ENCODE measurements around the gene KLF16. TPM values are rescaled to one million over a fixed set of nuclear protein-coding genes. Genes with fewer than 3 reads are reported as not detected.

Gene KLF16
- total RNA-seq, 1 donor from 2014 or later, result 13.2 TPM

DNA sequence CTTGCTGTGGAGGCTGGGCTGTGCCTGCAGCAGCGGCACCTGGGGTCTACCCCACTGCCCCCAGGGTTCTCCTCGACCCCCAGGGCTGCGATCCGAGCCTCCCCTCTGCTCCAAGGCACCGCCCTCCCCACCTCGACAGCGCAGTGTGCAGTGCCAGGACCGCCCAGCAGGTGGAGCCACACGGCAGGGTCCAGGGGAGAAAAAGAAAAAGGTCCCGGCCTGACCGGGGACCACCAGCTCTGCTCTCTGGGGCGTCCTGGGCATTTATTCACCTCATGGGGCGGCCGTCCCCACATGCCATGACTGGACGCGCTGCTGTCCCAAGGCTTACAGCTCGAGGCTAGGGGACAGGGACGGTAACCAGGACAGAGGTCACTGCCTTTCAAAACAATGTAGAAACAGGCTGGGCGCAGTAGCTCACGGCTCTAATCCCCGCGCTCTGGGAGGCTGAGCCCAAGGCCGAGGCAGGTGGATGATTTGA lies 25.7 kb downstream of the KLF16 start:
- Mint-ChIP-seq H3K27ac (no peak overlapping the region), H3K4me3 (ENCODE audit: low read depth) (no peak overlapping the region), H3K9me3 (ENCODE audit: low read depth) (no peaks in the 10 kb centered on the region), H3K4me1 (ENCODE audit: low read depth) (no peaks in the 10 kb centered on the region), H3K27me3 (no peaks in the 10 kb centered on the region), H3K36me3 (ENCODE audit: insufficient read depth) (no peaks in the 10 kb centered on the region)
- TF ChIP-seq, protein P1, sequence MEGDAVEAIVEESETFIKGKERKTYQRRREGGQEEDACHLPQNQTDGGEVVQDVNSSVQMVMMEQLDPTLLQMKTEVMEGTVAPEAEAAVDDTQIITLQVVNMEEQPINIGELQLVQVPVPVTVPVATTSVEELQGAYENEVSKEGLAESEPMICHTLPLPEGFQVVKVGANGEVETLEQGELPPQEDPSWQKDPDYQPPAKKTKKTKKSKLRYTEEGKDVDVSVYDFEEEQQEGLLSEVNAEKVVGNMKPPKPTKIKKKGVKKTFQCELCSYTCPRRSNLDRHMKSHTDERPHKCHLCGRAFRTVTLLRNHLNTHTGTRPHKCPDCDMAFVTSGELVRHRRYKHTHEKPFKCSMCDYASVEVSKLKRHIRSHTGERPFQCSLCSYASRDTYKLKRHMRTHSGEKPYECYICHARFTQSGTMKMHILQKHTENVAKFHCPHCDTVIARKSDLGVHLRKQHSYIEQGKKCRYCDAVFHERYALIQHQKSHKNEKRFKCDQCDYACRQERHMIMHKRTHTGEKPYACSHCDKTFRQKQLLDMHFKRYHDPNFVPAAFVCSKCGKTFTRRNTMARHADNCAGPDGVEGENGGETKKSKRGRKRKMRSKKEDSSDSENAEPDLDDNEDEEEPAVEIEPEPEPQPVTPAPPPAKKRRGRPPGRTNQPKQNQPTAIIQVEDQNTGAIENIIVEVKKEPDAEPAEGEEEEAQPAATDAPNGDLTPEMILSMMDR (IDR thresholded peaks at IDR 0.05; ENCODE audit: unreplicated experiment), result peak; percentile 93
- peak; percentile 74 for DNase-seq (ENCODE audit: low spot score, unreplicated experiment)

DNA sequence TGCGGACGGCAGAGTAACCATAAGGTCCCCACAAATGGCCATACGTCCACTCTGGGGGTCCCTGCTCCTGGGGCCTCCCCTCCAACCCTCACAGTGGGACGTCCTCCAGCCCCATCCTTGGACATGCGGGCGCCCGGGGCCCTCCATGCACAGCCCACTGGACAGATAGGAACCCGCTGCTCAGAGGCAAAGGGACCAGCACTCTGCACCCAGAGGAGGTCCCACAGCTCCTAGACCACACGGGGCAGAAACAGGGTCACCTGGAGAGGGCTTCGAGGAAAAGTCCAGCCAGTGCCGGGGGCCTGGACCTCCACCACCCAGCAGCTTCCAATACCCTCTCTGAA lies 26.2 kb downstream of the KLF16 start:
- Mint-ChIP-seq H3K27ac (no peak overlapping the region), H3K4me1 (ENCODE audit: low read depth) (no peaks in the 10 kb centered on the region), H3K27me3 (no peaks in the 10 kb centered on the region), H3K36me3 (ENCODE audit: insufficient read depth) (no peaks in the 10 kb centered on the region), H3K9me3 (ENCODE audit: low read depth) (no peaks in the 10 kb centered on the region), H3K4me3 (ENCODE audit: low read depth) (no peak overlapping the region)
- TF ChIP-seq, protein P1 (IDR thresholded peaks at IDR 0.05; ENCODE audit: unreplicated experiment), result no peak
- DNase-seq (ENCODE audit: low spot score, unreplicated experiment), result no peak

DNA sequence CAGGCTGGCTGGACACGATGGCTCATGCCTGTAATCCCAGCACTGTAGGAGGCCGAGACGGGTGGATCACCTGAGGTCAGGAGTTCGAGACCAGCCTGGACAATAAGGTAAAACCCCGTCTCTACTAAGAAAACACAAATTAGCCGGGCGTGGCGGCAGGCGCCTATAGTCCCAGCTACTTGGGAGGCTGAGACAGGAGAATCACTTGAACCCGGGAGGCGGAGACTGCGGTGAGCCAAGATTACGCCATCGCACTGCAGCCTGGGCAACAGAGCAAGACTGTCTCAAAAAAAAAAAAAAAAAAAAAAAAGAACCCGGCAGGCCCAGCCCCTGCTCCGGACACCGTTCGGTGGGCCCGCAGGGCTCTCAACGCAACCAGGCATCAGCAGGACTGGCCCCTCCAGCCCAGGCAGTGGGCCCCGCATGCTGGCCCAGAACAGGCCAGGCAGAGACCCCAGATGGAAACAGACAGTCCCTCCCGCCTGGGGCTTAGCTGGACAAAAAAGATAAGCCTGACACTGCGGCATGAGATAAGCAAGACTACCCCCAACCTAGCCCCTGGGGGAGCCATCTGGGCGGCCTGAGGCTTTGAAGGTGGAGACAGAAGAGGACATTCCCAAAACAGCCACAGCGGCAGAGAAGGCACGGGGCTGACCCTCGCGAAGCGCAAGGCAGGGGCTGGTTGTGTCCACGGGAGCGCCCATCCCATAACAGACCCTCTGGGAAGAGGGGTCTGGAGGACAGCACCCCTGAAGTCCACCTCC lies 26.7 kb downstream of the KLF16 start:
- Mint-ChIP-seq H3K36me3 (ENCODE audit: insufficient read depth) (no peaks in the 10 kb centered on the region), H3K27ac (no peak overlapping the region), H3K4me3 (ENCODE audit: low read depth) (no peak overlapping the region), H3K9me3 (ENCODE audit: low read depth) (no peaks in the 10 kb centered on the region), H3K27me3 (no peaks in the 10 kb centered on the region), H3K4me1 (ENCODE audit: low read depth) (no peaks in the 10 kb centered on the region)
- TF ChIP-seq, protein P1 (IDR thresholded peaks at IDR 0.05; ENCODE audit: unreplicated experiment), result no peak
- DNase-seq (ENCODE audit: low spot score, unreplicated experiment), result no peak

DNA sequence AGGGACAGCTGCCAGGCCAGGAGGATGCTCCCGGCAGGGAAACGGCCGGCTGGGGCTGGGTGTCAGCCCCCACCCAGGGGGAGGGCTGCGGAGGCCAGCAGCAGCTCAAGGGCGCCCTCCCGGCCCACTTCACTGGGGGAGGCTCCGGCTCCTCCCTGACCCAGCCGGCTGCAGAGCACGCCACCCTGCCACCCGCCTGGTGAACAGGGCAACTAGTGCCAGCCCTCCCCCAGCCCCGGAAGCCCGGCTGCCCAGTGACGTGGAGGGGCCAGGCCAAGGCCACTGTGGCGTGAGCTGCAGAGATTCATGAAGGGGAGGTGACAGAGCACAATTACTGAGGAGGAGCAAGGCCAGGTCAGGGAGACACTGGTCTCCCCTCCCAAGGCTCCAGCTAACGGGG lies 29.8 kb downstream of the KLF16 start:
- Mint-ChIP-seq H3K27ac (peak overlapping the region; percentile 76), H3K4me1 (ENCODE audit: low read depth) (no peaks in the 10 kb centered on the region), H3K36me3 (ENCODE audit: insufficient read depth) (peaks cover 1% of the 10 kb centered on the region), H3K4me3 (ENCODE audit: low read depth) (no peak overlapping the region), H3K9me3 (ENCODE audit: low read depth) (no peaks in the 10 kb centered on the region), H3K27me3 (no peaks in the 10 kb centered on the region)
- TF ChIP-seq, protein P1 (IDR thresholded peaks at IDR 0.05; ENCODE audit: unreplicated experiment), result no peak
- no peak for DNase-seq (ENCODE audit: low spot score, unreplicated experiment)

DNA sequence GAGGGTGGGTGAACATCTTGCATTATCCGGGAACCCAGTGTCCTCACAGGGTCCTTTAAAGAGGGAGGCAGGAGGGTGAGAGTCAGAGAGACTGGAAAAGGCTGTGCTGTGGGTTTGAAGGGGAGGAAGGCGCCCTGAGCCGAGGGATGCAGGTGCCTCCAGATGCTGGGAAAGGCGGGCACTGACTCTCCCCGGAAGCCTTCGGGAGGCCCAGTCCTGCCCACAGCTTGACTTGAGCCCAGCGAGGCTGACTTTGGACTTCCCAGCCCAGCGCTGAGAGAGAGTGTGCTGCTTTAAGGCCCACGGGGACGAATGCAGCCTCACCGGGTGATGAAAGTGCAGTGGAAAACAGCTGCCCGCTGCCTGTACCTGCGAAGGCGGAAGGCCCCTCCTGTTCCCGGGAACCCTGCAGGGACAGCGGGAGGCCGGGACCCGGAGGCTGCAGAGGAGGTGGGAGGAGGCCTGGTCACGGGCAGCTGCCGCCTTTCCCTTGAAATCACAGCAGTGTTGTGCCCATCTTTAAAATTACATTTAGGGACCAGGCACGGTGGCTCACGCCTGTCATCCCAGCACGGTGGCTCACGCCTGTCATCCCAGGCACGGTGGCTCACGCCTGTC lies 31.2 kb downstream of the KLF16 start:
- TF ChIP-seq, protein P1 (IDR thresholded peaks at IDR 0.05; ENCODE audit: unreplicated experiment), result no peak
- H3K4me3 Mint-ChIP-seq (ENCODE audit: low read depth), result no peak overlapping the region
- no peak overlapping the region for H3K27ac Mint-ChIP-seq
- H3K4me1 Mint-ChIP-seq (ENCODE audit: low read depth), result no peaks in the 10 kb centered on the region
- no peaks in the 10 kb centered on the region for H3K9me3 Mint-ChIP-seq (ENCODE audit: low read depth)
- no peaks in the 10 kb centered on the region for H3K27me3 Mint-ChIP-seq
- peaks cover 1% of the 10 kb centered on the region for H3K36me3 Mint-ChIP-seq (ENCODE audit: insufficient read depth)
- no peak for DNase-seq (ENCODE audit: low spot score, unreplicated experiment)

All from progenitor cell of endocrine pancreas (in vitro differentiated cells).